Measurements from ENCODE around the gene PAX3. TPM values are rescaled to one million over a fixed set of nuclear protein-coding genes. Genes with fewer than 3 reads are reported as not detected.

Gene PAX3
- total and polyA plus RNA-seq, 9 of the 15 experiments (the other 6 are each of a cell fraction or from before 2014, with no cell fraction given) = not detected

- no peaks in the 10 kb centered on the region for H3K4me1 ChIP-seq (replicated peaks in 1 of 2; ENCODE audit: control insufficient read depth in 2 of 2, insufficient read depth in 2 of 2, low read length in 2 of 2)
- no peak overlapping the region for H3K27ac ChIP-seq (ENCODE audit: extremely low read depth, low read depth, low read length)
- ATAC-seq = no peak
- intact Hi-C loops (cut with micrococcal nuclease) (no loop called here), in situ Hi-C loops (cut with MboI) (no loop called here)
- BruUV-seq (replicated peaks) = no TSS peak
- H3K79me2 ChIP-seq (ENCODE audit: control insufficient read depth, insufficient read depth, low read length) = no peaks in the 10 kb centered on the region
- H3K9me3 ChIP-seq (replicated peaks; ENCODE audit: control insufficient read depth, insufficient read depth, low read depth, low read length) = no peaks in the 10 kb centered on the region
- DNase-seq (ENCODE audit: extremely low read depth in 1 of 4, low spot score in 3 of 4) = no peak
- FAIRE-seq = no peak
- H3K9ac ChIP-seq (ENCODE audit: insufficient read depth in 1 of 2, low read depth in 2 of 2, low read length in 2 of 2) = no peak overlapping the region
- H3K4me2 ChIP-seq (ENCODE audit: insufficient read depth, low read length) = no peak overlapping the region
- H2AFZ ChIP-seq (ENCODE audit: low read depth, low read length) = no peak overlapping the region
- no peaks in the 10 kb centered on the region for H3K9me1 ChIP-seq (ENCODE audit: control insufficient read depth, insufficient read depth, low read length)
- H3K36me3 ChIP-seq (ENCODE audit: control insufficient read depth, insufficient read depth, low read length) = no peaks in the 10 kb centered on the region
- no peaks in the 10 kb centered on the region for H4K20me1 ChIP-seq (replicated peaks; ENCODE audit: control insufficient read depth, insufficient read depth, low read length)
- H3K27me3 ChIP-seq (ENCODE audit: control insufficient read depth in 2 of 2, insufficient read depth in 2 of 2, low read length in 2 of 2) = no peaks in the 10 kb centered on the region
- H3K4me3 ChIP-seq = no peak overlapping the region
- POLR2A ChIA-PET = no interaction called here
- CTCF ChIA-PET (ENCODE audit: low intra/inter-chr PET ratio) = no interaction called here
- TF ChIP-seq HMG20A (CRISPR knock-in tag; conservative IDR thresholded peaks at IDR 0.05) (no peak), NR3C1 (CRISPR knock-in tag; IDR thresholded peaks at IDR 0.05) (no peak), NFYB (IDR thresholded peaks at IDR 0.05; ENCODE audit: extremely low read depth, insufficient read length) (no peak), RERE (CRISPR knock-in tag; IDR thresholded peaks at IDR 0.05; ENCODE audit: borderline replicate concordance) (no peak), ASH1L (IDR thresholded peaks at IDR 0.05; ENCODE audit: borderline replicate concordance, low read depth, partially characterized antibody) (no peak), ZNF740 (CRISPR knock-in tag; IDR thresholded peaks at IDR 0.05) (no peak), ZNF740 (tag; IDR thresholded peaks at IDR 0.05) (no peak), ZNF407 (IDR thresholded peaks at IDR 0.05; ENCODE audit: low read depth) (no peak)
These were observed 119.2 kb downstream of the PAX3 start for GRCh38 chr2:222179592-222179991.
